ENCODE measurements around the gene S1PR2. TPM values are rescaled to one million over a fixed set of nuclear protein-coding genes. Genes with fewer than 3 reads are reported as not detected.
"Not testable (repeated sequence)": the region's sequence is repeated elsewhere in the genome, so short reads cannot be mapped to it uniquely, and the experiment has no call there.

The S1PR2 gene
- total RNA-seq, 2 donors from 2014 or later: 4.5 to 8.5 TPM

DNA sequence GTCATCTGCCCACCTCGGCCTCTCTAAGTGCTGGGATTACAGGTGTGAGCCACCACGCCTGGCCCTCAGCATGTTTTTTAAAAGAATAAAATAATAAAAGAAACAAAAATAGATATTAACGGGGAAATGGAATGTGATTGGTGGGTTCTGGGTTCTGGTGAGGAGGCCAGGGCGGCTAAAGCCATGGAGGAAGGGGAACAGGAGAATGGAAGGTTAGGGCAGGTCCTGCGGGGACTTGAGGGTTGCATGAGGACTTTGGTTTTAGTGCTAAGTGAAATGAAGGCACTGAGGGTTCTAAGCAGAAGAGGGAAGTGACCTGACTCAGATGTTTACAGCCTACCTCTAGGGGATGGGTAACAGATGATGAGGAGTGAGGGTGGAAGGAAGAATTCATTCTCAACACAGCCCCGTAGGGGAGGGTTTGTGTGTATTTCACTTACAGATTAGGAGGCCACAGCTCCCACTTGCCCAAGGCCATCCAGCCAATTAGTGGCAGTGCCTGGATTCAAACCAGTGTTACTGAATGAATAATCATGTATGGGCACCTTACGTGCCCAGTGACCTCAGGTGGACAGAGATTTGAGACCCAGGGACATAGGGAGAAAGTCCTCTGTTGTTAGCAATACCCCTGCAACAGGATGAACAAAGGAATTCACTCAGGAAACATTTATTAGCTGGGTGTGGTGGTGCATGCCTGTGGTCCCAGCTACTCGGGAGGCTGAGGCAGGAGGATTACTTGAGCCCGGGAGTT is 14.2 kb upstream of the S1PR2 start:
- intact Hi-C loops (cut with DNase I): no loop called here
- WGBS: 75% methylated on average over 9 of the region's 9 CpGs

GRCh38 chr19:10243606-10244005 is 12.5 kb upstream of the S1PR2 start:
- no peaks in the 10 kb centered on the region for H3K9me3 ChIP-seq
- no peaks in the 10 kb centered on the region for H3K27me3 ChIP-seq (replicated peaks; ENCODE audit: insufficient read depth)
- TF ChIP-seq CTCF (IDR thresholded peaks at IDR 0.05) (no peak), POLR2A (IDR thresholded peaks at IDR 0.05) (no peak), POLR2AphosphoS5 (IDR thresholded peaks at IDR 0.05) (no peak)
- no peaks in the 10 kb centered on the region for H3K4me1 ChIP-seq (replicated peaks)
- H3K4me3 ChIP-seq: no peak overlapping the region
- no peak for DNase-seq (ENCODE audit: low spot score)
- H3K27ac ChIP-seq: no peak overlapping the region
- 98% methylated on average over 7 of the region's 7 CpGs for WGBS
- no peaks in the 10 kb centered on the region for H3K36me3 ChIP-seq
- intact Hi-C loops (cut with DNase I): no loop called here

More for the DNA sequence above, 14.2 kb upstream of the S1PR2 start:
- Histone ChIP-seq H3K36me3 (no peaks in the 10 kb centered on the region), H3K9me3 (no peaks in the 10 kb centered on the region), H3K27me3 (replicated peaks; ENCODE audit: insufficient read depth) (no peaks in the 10 kb centered on the region), H3K4me1 (replicated peaks) (no peaks in the 10 kb centered on the region), H3K27ac (no peak overlapping the region), H3K4me3 (no peak overlapping the region)
- TF ChIP-seq POLR2AphosphoS5 (IDR thresholded peaks at IDR 0.05) (no peak), CTCF (IDR thresholded peaks at IDR 0.05) (no peak), POLR2A (IDR thresholded peaks at IDR 0.05) (no peak)
- DNase-seq (ENCODE audit: low spot score): no peak

DNA sequence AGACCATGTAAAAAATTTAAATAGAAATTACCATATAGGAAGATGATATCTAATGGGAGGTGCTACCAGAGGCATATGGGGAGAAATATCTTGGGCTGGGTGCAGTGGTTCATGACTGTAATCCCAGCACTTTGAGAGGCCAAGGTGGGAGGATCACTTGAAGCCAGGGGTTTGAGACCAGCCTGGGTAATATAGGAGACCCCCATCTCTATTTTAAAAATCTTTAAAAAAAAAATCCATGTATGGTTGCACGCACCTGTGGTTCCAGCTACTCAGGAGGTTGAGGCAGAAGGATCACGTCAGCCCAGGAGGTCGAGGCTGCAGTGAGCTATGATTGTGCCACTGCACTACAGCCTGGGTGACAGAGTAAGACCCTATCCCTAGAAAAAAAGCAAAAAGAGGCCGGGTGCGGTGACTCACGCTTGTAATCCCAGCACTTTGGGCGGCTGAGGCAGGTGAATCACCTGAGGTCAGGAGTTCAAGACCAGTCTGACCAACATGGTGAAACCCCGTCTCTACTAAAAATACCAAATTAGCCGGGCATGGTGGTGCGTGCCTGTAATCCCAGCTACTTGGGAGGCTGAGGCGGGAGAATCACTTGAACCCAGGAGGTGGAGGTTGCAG is 10.8 kb upstream of the S1PR2 start:
- H3K4me3 ChIP-seq; H3K27me3 ChIP-seq (replicated peaks; ENCODE audit: insufficient read depth); H3K4me1 ChIP-seq (replicated peaks); intact Hi-C loops (cut with DNase I); H3K36me3 ChIP-seq; H3K27ac ChIP-seq; DNase-seq (ENCODE audit: low spot score); H3K9me3 ChIP-seq: not testable (repeated sequence)
- WGBS: 95% methylated on average over 10 of the region's 11 CpGs

DNA sequence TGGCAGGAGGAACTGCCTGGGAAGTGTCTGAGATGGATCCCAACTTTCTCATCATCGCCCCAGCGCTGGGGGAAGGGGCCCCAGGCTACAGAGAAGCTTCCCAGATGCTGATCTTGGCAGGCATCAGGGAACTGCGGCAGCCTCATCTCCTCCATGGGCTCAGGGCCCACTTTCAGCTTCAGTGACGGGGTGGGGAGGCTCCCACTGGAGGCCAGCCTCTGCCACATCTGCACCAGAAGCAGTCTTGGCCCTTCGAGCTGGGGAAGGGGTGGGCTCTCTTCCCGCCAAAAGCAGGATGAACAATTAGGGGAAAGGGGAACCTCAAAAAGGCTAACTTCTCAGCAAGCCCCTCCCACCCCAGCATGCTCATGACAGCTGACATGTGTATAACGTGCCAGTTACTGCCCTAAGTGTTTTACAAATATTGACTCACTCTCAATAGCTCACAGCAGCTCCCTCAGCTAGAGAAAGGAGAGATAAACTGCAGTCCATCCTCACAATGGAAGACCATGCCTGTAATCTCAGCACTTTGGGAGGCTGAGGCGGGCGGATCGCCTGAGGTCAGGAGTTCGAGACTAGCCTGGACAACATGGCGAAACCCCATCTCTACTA is 7.1 kb upstream of the S1PR2 start:
- Histone ChIP-seq H3K4me1 (replicated peaks) (no peaks in the 10 kb centered on the region), H3K4me3 (no peak overlapping the region), H3K36me3 (no peaks in the 10 kb centered on the region), H3K27me3 (replicated peaks; ENCODE audit: insufficient read depth) (no peaks in the 10 kb centered on the region), H3K27ac (peak overlapping the region in 1 of 2 donors; percentile 5), H3K9me3 (no peaks in the 10 kb centered on the region)
- intact Hi-C loops (cut with DNase I): no loop called here
- TF ChIP-seq POLR2A (IDR thresholded peaks at IDR 0.05) (no peak), CTCF (IDR thresholded peaks at IDR 0.05) (no peak), POLR2AphosphoS5 (IDR thresholded peaks at IDR 0.05) (peak; percentile 13)
- 39% methylated on average over 11 of the region's 12 CpGs for WGBS
- DNase-seq (ENCODE audit: low spot score): no peak

GRCh38 chr19:10237702-10238101 is 6.6 kb upstream of the S1PR2 start:
- Histone ChIP-seq H3K4me3 (no peak overlapping the region), H3K27ac (peak overlapping the region in 1 of 2 donors; percentile 5), H3K9me3 (no peaks in the 10 kb centered on the region), H3K36me3 (no peaks in the 10 kb centered on the region), H3K27me3 (replicated peaks; ENCODE audit: insufficient read depth) (no peaks in the 10 kb centered on the region), H3K4me1 (replicated peaks) (no peaks in the 10 kb centered on the region)
- no peak for TF ChIP-seq POLR2A (IDR thresholded peaks at IDR 0.05)
- no peak for TF ChIP-seq POLR2AphosphoS5 (IDR thresholded peaks at IDR 0.05)
- TF ChIP-seq CTCF (IDR thresholded peaks at IDR 0.05): no peak
- intact Hi-C loops (cut with DNase I): no loop called here
- 76% methylated on average over 6 of the region's 6 CpGs for WGBS
- DNase-seq (ENCODE audit: low spot score): no peak

DNA sequence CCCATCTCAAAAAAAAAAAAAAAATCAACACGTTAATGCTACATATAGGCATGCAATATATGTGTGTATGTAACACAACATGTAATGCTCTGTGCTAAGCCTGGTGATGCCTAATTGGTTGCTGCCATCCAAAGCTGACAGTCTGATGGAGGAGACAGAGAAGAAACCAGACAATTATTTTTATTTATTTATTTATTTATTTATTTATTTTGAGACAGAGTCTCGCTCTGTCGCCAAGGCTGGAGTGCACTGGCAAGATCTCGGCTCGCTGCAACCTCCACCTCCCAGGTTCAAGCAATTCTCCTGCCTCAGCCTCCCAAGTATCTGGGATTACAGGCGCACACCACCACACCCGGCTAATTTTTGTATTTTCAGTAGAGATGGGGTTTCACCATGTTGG is 4.3 kb upstream of the S1PR2 start:
- DNase-seq (ENCODE audit: low spot score); intact Hi-C loops (cut with DNase I); H3K9me3 ChIP-seq; H3K4me3 ChIP-seq; H3K36me3 ChIP-seq; H3K4me1 ChIP-seq (replicated peaks); H3K27me3 ChIP-seq (replicated peaks; ENCODE audit: insufficient read depth): not testable (repeated sequence)
- peak overlapping the region; percentile 28 to 44 for H3K27ac ChIP-seq
- WGBS: 95% methylated on average over 7 of the region's 7 CpGs
